SK-N-SH (cell line): ENCODE results near the gene SEPTIN2. TPM values are rescaled to one million over a fixed set of nuclear protein-coding genes. Genes with fewer than 3 reads are reported as not detected.

Experiments
- CTCF ChIA-PET: fragments of 300-600, 350-600 bp; formaldehyde crosslinking; extraction: SDS; loops from one replicate; lab custom pipeline; 2021; lab: Yijun Ruan, JAX
- POLR2A ChIA-PET: fragments of 350-600 bp; sonication (Branson Sonifier 250); formaldehyde crosslinking; extraction: SDS; loops from one replicate; lab custom pipeline; 2020; ENCODE audit warnings: antibody characterized with exemption, inconsistent platforms; lab: Yijun Ruan, JAX
- DNase-seq: peaks from one replicate; pipeline ENCODE4 v3.0.0; 2012
- H2AFZ ChIP-seq: fragments of 200-600 bp; sonication (generic); 2 replicates; pipeline ENCODE4 v1.8.1; 2016; ENCODE audit warnings: antibody characterized with exemption, mild to moderate bottlenecking, low read depth
- H3F3A ChIP-seq: fragments of 200-600 bp; sonication (generic); replicated peaks from 2 replicates; pipeline ENCODE3; 2016; ENCODE audit warnings: antibody characterized with exemption, mild to moderate bottlenecking; ENCODE audit not compliant: insufficient read depth
- H3K27ac ChIP-seq, 2 experiments: fragments of 200-500 bp in 1 of 2; fragments of 200-600 bp in 1 of 2; sonication (Bioruptor generic) in 1 of 2; sonication (generic), shearing (Covaris generic) in 1 of 2; 2 replicates each; pipeline versions ENCODE4 v1.5.1 to v1.6.1; 2014 to 2016; ENCODE audit warnings: low read depth in 2 of 2, inconsistent platforms in 1 of 2, low read length in 1 of 2, mild to moderate bottlenecking in 1 of 2, mixed read lengths in 1 of 2
- H3K27me3 ChIP-seq: fragments of 200-600 bp; sonication (generic), shearing (Covaris generic); 2 replicates; pipeline ENCODE4 v1.6.1; 2016; ENCODE audit warnings: mixed run types; ENCODE audit not compliant: insufficient read depth
- H3K36me3 ChIP-seq, 2 experiments: fragments of 200-500 bp in 1 of 2; fragments of 200-600 bp in 1 of 2; sonication (Bioruptor generic) in 1 of 2; sonication (generic) in 1 of 2; replicated peaks in 1 of 2; 2 replicates each; pipeline versions ENCODE3 to v1.5.1; 2014 to 2016; ENCODE audit warnings: low read length in 1 of 2, mild to moderate bottlenecking in 1 of 2; ENCODE audit not compliant: insufficient read depth in 2 of 2, control insufficient read depth in 1 of 2
- H3K4me1 ChIP-seq, 2 experiments: fragments of 200-500 bp in 1 of 2; fragments of 200-600 bp in 1 of 2; sonication (Bioruptor generic) in 1 of 2; sonication (generic), shearing (Covaris generic) in 1 of 2; 2 replicates each; pipeline versions ENCODE4 v1.5.1 to v1.6.1; 2014 to 2016; ENCODE audit warnings: low read depth in 1 of 2, low read length in 1 of 2, mixed run types in 1 of 2; ENCODE audit not compliant: insufficient read depth in 2 of 2, control insufficient read depth in 1 of 2
- H3K4me2 ChIP-seq: fragments of 200-600 bp; sonication (generic), shearing (Covaris generic); 2 replicates; pipeline ENCODE4 v1.6.1; 2017; ENCODE audit warnings: mixed run types
- H3K4me3 ChIP-seq, 2 experiments: fragments of 200-500 bp in 1 of 2; fragments of 200-600 bp in 1 of 2; sonication (Bioruptor generic) in 1 of 2; sonication (generic), shearing (Covaris generic) in 1 of 2; 2 replicates each; pipeline versions ENCODE4 v1.5.1 to v1.8.1; 2014 to 2016; ENCODE audit warnings: low read depth in 2 of 2, inconsistent platforms in 1 of 2, low read length in 1 of 2, mild to moderate bottlenecking in 1 of 2, mixed read lengths in 1 of 2, moderate library complexity in 1 of 2
- H3K79me2 ChIP-seq: fragments of 200-600 bp; sonication (generic); 2 replicates; pipeline ENCODE4 v1.8.1; 2017; ENCODE audit warnings: mild to moderate bottlenecking; ENCODE audit not compliant: insufficient read depth
- H3K9ac ChIP-seq: fragments of 200-600 bp; sonication (generic); 2 replicates; pipeline ENCODE4 v1.6.1; 2017; ENCODE audit warnings: mixed run types
- H3K9me2 ChIP-seq: fragments of 200-600 bp; sonication (generic); 2 replicates; pipeline ENCODE4 v1.6.1; 2017; ENCODE audit warnings: mixed run types
- H3K9me3 ChIP-seq: fragments of 200-600 bp; sonication (generic); 2 replicates; pipeline ENCODE4 v1.6.1; 2017; ENCODE audit warnings: mixed run types, mild to moderate bottlenecking, moderate library complexity
- H4K20me1 ChIP-seq: fragments of 200-600 bp; sonication (generic); 2 replicates; pipeline ENCODE4 v1.6.1; 2017; ENCODE audit warnings: mild to moderate bottlenecking, mixed run types; ENCODE audit not compliant: insufficient read depth
- CHD2 ChIP-seq: fragments of 150-350 bp; IDR thresholded peaks from 2 replicates; pipeline ENCODE4 v1.6.1; 2018; ENCODE audit warnings: low read length; ENCODE audit not compliant: partially characterized antibody
- CTCF ChIP-seq: fragments of 200-600 bp; sonication (generic); IDR thresholded peaks from 2 replicates; pipeline ENCODE4 v1.6.1; 2017; ENCODE audit warnings: antibody characterized with exemption, mild to moderate bottlenecking, moderate library complexity
- ELF1 ChIP-seq: IDR thresholded peaks from 2 replicates; pipeline ENCODE4 v1.4.0; 2012
- EP300 ChIP-seq, 2 experiments: IDR thresholded peaks; 2 replicates each; pipeline versions ENCODE4 v1.4.0 to v1.6.1; 2012; ENCODE audit warnings: borderline replicate concordance in 1 of 2, low read depth in 1 of 2, low read length in 1 of 2
- FOSL2 ChIP-seq: IDR thresholded peaks from 2 replicates; pipeline ENCODE4 v1.4.0; 2012; ENCODE audit warnings: low read depth, mild to moderate bottlenecking, moderate library complexity, borderline replicate concordance
- GATA2 ChIP-seq: sonication (generic); formaldehyde crosslinking; IDR thresholded peaks from 2 replicates; pipeline ENCODE4 v1.5.0; 2020; ENCODE audit warnings: mild to moderate bottlenecking, missing genetic modification reagents
- IRF3 ChIP-seq: fragments of 150-350 bp; IDR thresholded peaks from 2 replicates; pipeline ENCODE4 v1.6.1; 2016; ENCODE audit warnings: mild to moderate bottlenecking, low read depth, low read length
- MEF2A ChIP-seq: IDR thresholded peaks from 2 replicates; pipeline ENCODE4 v1.4.0; 2012; ENCODE audit warnings: low read depth, borderline replicate concordance
- NRF1 ChIP-seq: IDR thresholded peaks from 2 replicates; pipeline ENCODE4 v1.6.1; 2012; ENCODE audit warnings: low read depth, mild to moderate bottlenecking, low read length
- PBX3 ChIP-seq: IDR thresholded peaks from 2 replicates; pipeline ENCODE4; 2012
- POLR2AphosphoS5 ChIP-seq: IDR thresholded peaks from 2 replicates; pipeline ENCODE4 v1.6.1; 2012; ENCODE audit warnings: low read depth, low read length
- REST ChIP-seq: IDR thresholded peaks from 2 replicates; pipeline ENCODE4 v1.6.1; 2012; ENCODE audit warnings: mild to moderate bottlenecking, low read depth, low read length, moderate library complexity
- RXRA ChIP-seq: IDR thresholded peaks from 2 replicates; pipeline ENCODE4 v1.4.0; 2012; ENCODE audit warnings: low read depth, mild to moderate bottlenecking, borderline replicate concordance
- SIN3A ChIP-seq: IDR thresholded peaks from 2 replicates; pipeline ENCODE4 v1.6.1; 2012; ENCODE audit warnings: low read depth, mild to moderate bottlenecking, low read length, moderate library complexity, borderline replicate concordance
- TEAD4 ChIP-seq: IDR thresholded peaks from 2 replicates; pipeline ENCODE4 v1.4.0; 2012; ENCODE audit warnings: mild to moderate bottlenecking, borderline replicate concordance; ENCODE audit not compliant: insufficient read depth
- YY1 ChIP-seq: IDR thresholded peaks from 2 replicates; pipeline ENCODE4 v1.4.0; 2012; ENCODE audit warnings: low read depth, mild to moderate bottlenecking
- ZBTB33 ChIP-seq: IDR thresholded peaks from 2 replicates; pipeline ENCODE4 v1.4.0; 2012; ENCODE audit warnings: low read depth, borderline replicate concordance
- polyA plus RNA-seq, 3 experiments: library from polyadenylated mRNA; depleted of rRNA; stranded (reverse); fragments of >200 nt; gene quantifications; 2 replicates each; pipeline ENCODE4 v1.2.3, GENCODE V29; 2012
- TF ChIP-seq, protein P1 (sequence below): IDR thresholded peaks from 2 replicates; pipeline ENCODE4 v1.4.0; 2012; ENCODE audit warnings: low read depth, borderline replicate concordance

The SEPTIN2 gene
- polyA plus RNA-seq, 1 of the 3 experiments (the other 2 are of a cell fraction): 226 TPM

DNA sequence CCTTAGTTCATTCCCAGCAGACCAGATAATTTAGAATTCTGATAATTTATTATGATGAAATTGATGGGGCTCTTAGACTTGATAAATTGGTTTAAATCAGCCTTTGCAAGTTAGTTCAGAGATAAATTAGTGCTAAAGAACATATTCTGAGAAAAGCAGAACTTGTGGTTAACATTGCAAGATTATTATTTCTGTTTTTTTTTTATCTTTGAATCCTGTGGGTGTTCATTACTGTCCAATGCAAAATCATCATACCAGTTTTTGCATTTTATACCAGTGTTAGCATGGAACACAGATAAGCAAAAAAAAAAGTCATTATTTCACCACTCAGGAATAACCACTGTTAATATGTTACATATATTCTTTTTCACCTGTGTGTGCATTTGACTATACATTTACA lies 9.1 kb downstream of the SEPTIN2 start:
- POLR2A ChIA-PET: no interaction called here
- DNase-seq: no peak
- Histone ChIP-seq H3K27me3 (no peaks in the 10 kb centered on the region), H3K79me2 (peaks cover 98% of the 10 kb centered on the region), H4K20me1 (peaks cover 66% of the 10 kb centered on the region), H2AFZ (no peak overlapping the region), H3K4me1 (peaks cover 2 to 10% of the 10 kb centered on the region in 2 experiments; a peak in 3 of 4 replicates), H3K9ac (no peak overlapping the region), H3F3A (peaks cover 3% of the 10 kb centered on the region), H3K9me3 (no peaks in the 10 kb centered on the region), H3K4me2 (no peak overlapping the region), H3K27ac (no peak overlapping the region), H3K9me2 (no peaks in the 10 kb centered on the region)
- TF ChIP-seq EP300 (IDR thresholded peaks at IDR 0.05; ENCODE audit: borderline replicate concordance in 1 of 2, low read depth in 1 of 2, low read length in 1 of 2): no peak
- TF ChIP-seq RXRA: no peak
- no peak for TF ChIP-seq PBX3
- TF ChIP-seq POLR2AphosphoS5: no peak
- TF ChIP-seq ZBTB33: no peak
- TF ChIP-seq CHD2: no peak
- TF ChIP-seq GATA2 (CRISPR knock-in tag): no peak
- no peak for TF ChIP-seq MEF2A
- no peak for TF ChIP-seq FOSL2
- no peak for TF ChIP-seq YY1
- no peak for TF ChIP-seq TEAD4
- TF ChIP-seq CTCF: no peak
- no peak for TF ChIP-seq ELF1
- no peak for TF ChIP-seq REST
- no peak for TF ChIP-seq NRF1
- no peak for TF ChIP-seq SIN3A
- TF ChIP-seq, protein P1, sequence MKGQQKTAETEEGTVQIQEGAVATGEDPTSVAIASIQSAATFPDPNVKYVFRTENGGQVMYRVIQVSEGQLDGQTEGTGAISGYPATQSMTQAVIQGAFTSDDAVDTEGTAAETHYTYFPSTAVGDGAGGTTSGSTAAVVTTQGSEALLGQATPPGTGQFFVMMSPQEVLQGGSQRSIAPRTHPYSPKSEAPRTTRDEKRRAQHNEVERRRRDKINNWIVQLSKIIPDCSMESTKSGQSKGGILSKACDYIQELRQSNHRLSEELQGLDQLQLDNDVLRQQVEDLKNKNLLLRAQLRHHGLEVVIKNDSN: no peak
- TF ChIP-seq IRF3: no peak
- TF ChIP-seq, all 33 proteins: peak for 0
- CTCF ChIA-PET: no interaction called here
- Histone ChIP-seq H3K36me3 (peaks cover 39 to 76% of the 10 kb centered on the region in 2 experiments), H3K4me3 (no peak overlapping the region)
